WTC11 (cell line): Measurements from ENCODE around the gene PDGFRA.

Experiments used
- NR1H2 ChIP-seq: sonication (generic); formaldehyde crosslinking; IDR thresholded peaks from 2 replicates; pipeline ENCODE4 v1.9.0; 2021; ENCODE audit warnings: mild to moderate bottlenecking, moderate library complexity, missing genetic modification reagents
- SP1 ChIP-seq: sonication (generic); formaldehyde crosslinking; conservative IDR thresholded peaks from 2 replicates; pipeline ENCODE4 v1.8.1; 2022; ENCODE audit warnings: missing genetic modification reagents
- TF ChIP-seq, protein P1 (sequence below): sonication (generic); formaldehyde crosslinking; IDR thresholded peaks from 2 replicates; pipeline ENCODE4 v1.8.0; 2022; ENCODE audit warnings: mild to moderate bottlenecking, missing genetic modification reagents

GRCh38 chr4:54209617-54210016, 19.5 kb upstream of the PDGFRA start:
- TF ChIP-seq NR1H2 = no peak
- no peak for TF ChIP-seq SP1
- TF ChIP-seq, protein P1, sequence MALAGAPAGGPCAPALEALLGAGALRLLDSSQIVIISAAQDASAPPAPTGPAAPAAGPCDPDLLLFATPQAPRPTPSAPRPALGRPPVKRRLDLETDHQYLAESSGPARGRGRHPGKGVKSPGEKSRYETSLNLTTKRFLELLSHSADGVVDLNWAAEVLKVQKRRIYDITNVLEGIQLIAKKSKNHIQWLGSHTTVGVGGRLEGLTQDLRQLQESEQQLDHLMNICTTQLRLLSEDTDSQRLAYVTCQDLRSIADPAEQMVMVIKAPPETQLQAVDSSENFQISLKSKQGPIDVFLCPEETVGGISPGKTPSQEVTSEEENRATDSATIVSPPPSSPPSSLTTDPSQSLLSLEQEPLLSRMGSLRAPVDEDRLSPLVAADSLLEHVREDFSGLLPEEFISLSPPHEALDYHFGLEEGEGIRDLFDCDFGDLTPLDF (CRISPR knock-in tag) = no peak
